ENCODE data around the gene SELENOI.

DNA sequence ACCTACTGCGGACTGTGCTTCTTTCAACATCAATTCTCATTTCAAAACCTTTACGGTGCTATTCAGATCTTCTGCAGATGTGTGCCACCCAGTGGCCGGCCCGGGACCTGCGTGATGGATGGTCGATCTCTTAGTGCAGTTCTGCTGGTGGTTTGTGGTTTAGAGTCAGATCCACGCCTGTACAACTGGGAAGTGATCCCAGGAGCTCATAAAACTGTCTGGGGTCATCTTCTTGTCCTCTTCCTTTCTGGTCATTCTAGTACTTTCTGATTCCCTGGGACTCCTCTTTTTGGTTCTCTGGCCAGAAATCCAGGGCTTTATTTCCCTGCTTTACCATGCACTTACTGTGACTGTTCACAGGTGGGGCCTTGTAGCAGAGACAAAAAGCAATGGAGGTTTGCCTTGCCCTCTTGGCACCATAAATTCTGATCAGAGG lies 15.8 kb upstream of the SELENOI start:
- TF ChIP-seq POLR2AphosphoS5 (IDR thresholded peaks at IDR 0.05; ENCODE audit: low read depth, low read length) (no peak), POLR2A (IDR thresholded peaks at IDR 0.05; ENCODE audit: low read depth, low read length) (no peak)
